HCT116 (cell line): ENCODE measurements around the gene SERTM1. TPM values are rescaled to one million over a fixed set of nuclear protein-coding genes. Genes with fewer than 3 reads are reported as not detected.

Experiments
- ATAC-seq: fragments of 200-7000 bp; cut with Tn5 transposase; 2 replicates; pipeline ENCODE4 v1.9.1; 2020; ENCODE audit warnings: mild to moderate bottlenecking, moderate library complexity
- BruUV-seq: library from RNA; stranded (reverse); fragments of 400-500 nt; replicated peaks from 2 replicates; lab custom pipeline; 2021; lab: Mats Ljungman, UMichigan
- CTCF ChIA-PET: fragments of 300-600 bp; sonication (Branson Sonifier 250); formaldehyde crosslinking; loops from one replicate; lab custom pipeline; 2021; ENCODE audit warnings: antibody characterized with exemption; lab: Charles Lee
- POLR2A ChIA-PET: fragments of 300-600, 350-600 bp; sonication (Branson Sonifier 250); formaldehyde crosslinking; loops from one replicate; lab custom pipeline; 2021; ENCODE audit warnings: antibody characterized with exemption; lab: Charles Lee
- RAD21 ChIA-PET, 2 experiments: fragments of 300-600 bp; sonication (Branson Sonifier 250); formaldehyde crosslinking; loops; one replicate each; lab custom pipeline; 2023; ENCODE audit warnings: low total read pairs in 2 of 2; ENCODE audit not compliant: uncharacterized antibody in 2 of 2, unreplicated experiment in 2 of 2, low non-redundant PET in 1 of 2; lab: Charles Lee
- DNase-seq: peaks from one replicate; pipeline ENCODE4 v3.0.0-alpha.2; 2010; ENCODE audit warnings: low read depth, low spot score
- H2AFZ ChIP-seq: fragments of 200-600 bp; shearing (Covaris generic), sonication (generic); 2 replicates; pipeline ENCODE4 v1.6.1; 2017; ENCODE audit warnings: low read depth, mixed run types, mixed read lengths, antibody characterized with exemption, low read length; ENCODE audit not compliant: poor library complexity, severe bottlenecking
- H3K27ac ChIP-seq: 2 replicates; pipeline ENCODE4 v1.5.1; 2012; ENCODE audit warnings: low read depth, low read length
- H3K27me3 ChIP-seq: fragments of 200-600 bp; sonication (generic); 2 replicates; pipeline ENCODE4 v1.6.1; 2016; ENCODE audit warnings: mixed run types, low read length, mixed read lengths; ENCODE audit not compliant: insufficient read depth
- H3K36me3 ChIP-seq, 2 experiments: fragments of 200-500 bp in 1 of 2; fragments of 200-600 bp in 1 of 2; sonication (Bioruptor generic) in 1 of 2; sonication (generic) in 1 of 2; 2 replicates each; pipeline versions ENCODE4 v1.5.1 to v1.6.1; 2014 to 2016; ENCODE audit warnings: low read length in 2 of 2, inconsistent platforms in 1 of 2, mixed read lengths in 1 of 2, mixed run types in 1 of 2; ENCODE audit not compliant: insufficient read depth in 2 of 2, control insufficient read depth in 1 of 2
- H3K4me1 ChIP-seq, 2 experiments: fragments of 200-600 bp in 1 of 2; sonication (generic) in 1 of 2; 2 replicates each; pipeline versions ENCODE4 v1.5.1 to v1.6.1; 2012 to 2017; ENCODE audit warnings: low read length in 2 of 2, inconsistent platforms in 1 of 2, mild to moderate bottlenecking in 1 of 2, mixed read lengths in 1 of 2, mixed run types in 1 of 2, moderate library complexity in 1 of 2; ENCODE audit not compliant: insufficient read depth in 2 of 2, control insufficient read depth in 1 of 2
- H3K4me2 ChIP-seq: fragments of 200-600 bp; sonication (generic); 2 replicates; pipeline ENCODE4 v1.6.1; 2017; ENCODE audit warnings: mixed run types, low read length, mixed read lengths
- H3K4me3 ChIP-seq, 2 experiments: fragments of 200-600 bp in 1 of 2; sonication (generic) in 1 of 2; replicated peaks in 1 of 2; 2 replicates each; pipeline ENCODE4 v1.5.1; 2011 to 2016; ENCODE audit warnings: low read length in 2 of 2, control low read depth in 1 of 2, low read depth in 1 of 2, mild to moderate bottlenecking in 1 of 2, mixed read lengths in 1 of 2, mixed run types in 1 of 2
- H3K79me2 ChIP-seq: fragments of 200-600 bp; sonication (generic); 2 replicates; pipeline ENCODE4 v1.6.1; 2017; ENCODE audit warnings: mild to moderate bottlenecking, mixed run types, low read length, moderate library complexity, mixed read lengths; ENCODE audit not compliant: insufficient read depth
- H3K9ac ChIP-seq: fragments of 200-600 bp; sonication (generic); 2 replicates; pipeline ENCODE4 v1.6.1; 2016; ENCODE audit warnings: low read length, mixed read lengths
- H3K9me2 ChIP-seq: fragments of 200-600 bp; sonication (generic), shearing (Covaris generic); 2 replicates; pipeline ENCODE4 v1.6.1; 2017; ENCODE audit warnings: mixed run types, mild to moderate bottlenecking, moderate library complexity; ENCODE audit not compliant: insufficient read depth
- H3K9me3 ChIP-seq, 2 experiments: fragments of 200-500 bp in 1 of 2; fragments of 200-600 bp in 1 of 2; sonication (Bioruptor generic) in 1 of 2; sonication (generic) in 1 of 2; 2 replicates each; pipeline ENCODE4 v1.6.1; 2014 to 2017; ENCODE audit warnings: low read length in 2 of 2, mixed read lengths in 2 of 2, inconsistent platforms in 1 of 2, low read depth in 1 of 2, mild to moderate bottlenecking in 1 of 2, mixed run types in 1 of 2, moderate library complexity in 1 of 2; ENCODE audit not compliant: control insufficient read depth in 1 of 2, insufficient read depth in 1 of 2
- H4K20me1 ChIP-seq: fragments of 200-600 bp; sonication (generic), shearing (Covaris generic); 2 replicates; pipeline ENCODE4 v1.6.1; 2017; ENCODE audit warnings: mixed run types, mild to moderate bottlenecking, moderate library complexity; ENCODE audit not compliant: insufficient read depth
- CBX3 ChIP-seq: IDR thresholded peaks from 2 replicates; pipeline ENCODE4 v1.6.1; 2012; ENCODE audit warnings: low read depth
- CEBPB ChIP-seq: IDR thresholded peaks from 2 replicates; pipeline ENCODE4 v1.6.1; 2012; ENCODE audit warnings: low read depth
- ELF1 ChIP-seq: IDR thresholded peaks from 2 replicates; pipeline ENCODE4 v1.6.1; 2012; ENCODE audit warnings: low read depth, borderline replicate concordance
- FOSL1 ChIP-seq: IDR thresholded peaks from 2 replicates; pipeline ENCODE4 v1.6.1; 2012; ENCODE audit warnings: low read depth
- JUND ChIP-seq: IDR thresholded peaks from 2 replicates; pipeline ENCODE4 v1.6.1; 2012
- POLR2AphosphoS5 ChIP-seq: IDR thresholded peaks from 2 replicates; pipeline ENCODE4 v1.6.1; 2011; ENCODE audit warnings: mild to moderate bottlenecking, low read depth, low read length, moderate library complexity
- RAD21 ChIP-seq: IDR thresholded peaks from 2 replicates; pipeline ENCODE4 v1.6.1; 2012; ENCODE audit warnings: low read depth, mild to moderate bottlenecking
- SIN3A ChIP-seq: IDR thresholded peaks from 2 replicates; pipeline ENCODE4 v1.6.1; 2012; ENCODE audit warnings: low read depth
- SP1 ChIP-seq: IDR thresholded peaks from 2 replicates; pipeline ENCODE4 v1.6.1; 2012; ENCODE audit warnings: low read depth
- SRF ChIP-seq: IDR thresholded peaks from 2 replicates; pipeline ENCODE4 v1.6.1; 2012; ENCODE audit warnings: low read depth
- YY1 ChIP-seq: IDR thresholded peaks from 2 replicates; pipeline ENCODE4 v1.6.1; 2011; ENCODE audit warnings: low read length, low read depth, moderate library complexity, mild to moderate bottlenecking; ENCODE audit not compliant: insufficient replicate concordance; ENCODE audit errors: extremely low read depth
- ZFX ChIP-seq: fragments of 450-650 bp; IDR thresholded peaks from 2 replicates; pipeline ENCODE4 v1.6.1; 2017
- ZNF274 ChIP-seq: fragments of 200-500 bp; sonication (Bioruptor generic); IDR thresholded peaks from 2 replicates; pipeline ENCODE4 v1.6.1; 2014; ENCODE audit warnings: mild to moderate bottlenecking, low read depth, low read length, inconsistent platforms
- intact Hi-C: fragments of 100-400 bp; cut with micrococcal nuclease; formaldehyde crosslinking; loops from 2 replicates; pipeline ENCODE4 v1.10.0; 2022
- total RNA-seq: library from RNA; stranded (reverse); gene quantifications from one replicate; pipeline ENCODE4 v1.2.1, GENCODE V29; 2021; ENCODE audit not compliant: unreplicated experiment
- TF ChIP-seq, protein P1 (sequence below): IDR thresholded peaks from 2 replicates; pipeline ENCODE4 v1.6.1; 2012
- TF ChIP-seq, protein P2 (sequence below): IDR thresholded peaks from 2 replicates; pipeline ENCODE4 v1.6.1; 2012
- TF ChIP-seq, protein P3 (sequence below), 3 experiments: fragments of 200-600 bp in 1 of 3; sonication (generic) in 1 of 3; IDR thresholded peaks in 2 of 3; conservative IDR thresholded peaks in 1 of 3; 2 replicates each; pipeline ENCODE4 v1.5.1; 2012 to 2017; ENCODE audit warnings: low read depth in 2 of 3, low read length in 2 of 3, antibody characterized with exemption in 1 of 3, borderline replicate concordance in 1 of 3, control low read depth in 1 of 3, mild to moderate bottlenecking in 1 of 3, mixed read lengths in 1 of 3, mixed run types in 1 of 3, moderate library complexity in 1 of 3; ENCODE audit not compliant: insufficient read depth in 1 of 3
- TF ChIP-seq, protein P4 (sequence below): IDR thresholded peaks from 2 replicates; pipeline ENCODE4 v1.6.1; 2011; ENCODE audit warnings: mild to moderate bottlenecking, low read length, moderate library complexity; ENCODE audit not compliant: insufficient replicate concordance; ENCODE audit errors: extremely low read depth

SERTM1 gene
- total RNA-seq, 1 experiment from 2014 or later: not detected

DNA sequence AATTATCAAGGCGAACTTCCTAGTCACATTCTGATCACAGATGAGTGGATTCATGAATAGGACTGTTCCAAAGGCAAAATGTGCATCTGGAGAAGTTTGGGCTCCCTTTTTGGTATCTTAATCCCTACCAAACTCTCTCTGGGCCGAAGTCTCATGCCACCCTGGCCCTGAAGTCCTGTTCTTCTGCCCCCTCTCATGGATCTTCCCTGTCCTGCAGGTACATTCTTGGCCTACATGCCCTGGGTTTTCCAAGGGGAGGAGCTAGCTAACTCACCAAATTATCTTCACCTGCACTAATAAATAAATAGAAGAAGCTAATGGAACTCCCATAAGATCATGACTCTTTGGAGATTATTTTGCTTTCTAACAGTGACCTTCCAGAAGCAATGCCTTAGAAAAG is 50.3 kb downstream of the SERTM1 start:
- Histone ChIP-seq H3K9ac (no peak overlapping the region), H3K27ac (no peak overlapping the region), H3K4me2 (no peak overlapping the region), H3K9me2 (no peaks in the 10 kb centered on the region), H3K4me3 (no peak overlapping the region), H3K36me3 (no peaks in the 10 kb centered on the region), H3K4me1 (no peaks in the 10 kb centered on the region), H3K27me3 (peaks cover 8% of the 10 kb centered on the region; the same call in 1 of the 2 replicates), H3K9me3 (no peaks in the 10 kb centered on the region), H4K20me1 (no peaks in the 10 kb centered on the region), H3K79me2 (no peaks in the 10 kb centered on the region), H2AFZ (no peak overlapping the region)
- RAD21 ChIA-PET: no interaction called here
- POLR2A ChIA-PET: no interaction called here
- intact Hi-C loops: no loop called here
- DNase-seq (no peak), ATAC-seq (no peak)
- BruUV-seq: no TSS peak
- TF ChIP-seq, protein P1, sequence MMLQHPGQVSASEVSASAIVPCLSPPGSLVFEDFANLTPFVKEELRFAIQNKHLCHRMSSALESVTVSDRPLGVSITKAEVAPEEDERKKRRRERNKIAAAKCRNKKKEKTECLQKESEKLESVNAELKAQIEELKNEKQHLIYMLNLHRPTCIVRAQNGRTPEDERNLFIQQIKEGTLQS: no peak
- TF ChIP-seq FOSL1: no peak
- no peak for TF ChIP-seq CEBPB
- TF ChIP-seq SRF: no peak
- TF ChIP-seq CBX3: no peak
- TF ChIP-seq, protein P2, sequence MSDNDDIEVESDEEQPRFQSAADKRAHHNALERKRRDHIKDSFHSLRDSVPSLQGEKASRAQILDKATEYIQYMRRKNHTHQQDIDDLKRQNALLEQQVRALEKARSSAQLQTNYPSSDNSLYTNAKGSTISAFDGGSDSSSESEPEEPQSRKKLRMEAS: no peak
- CTCF ChIA-PET: interaction anchor here (1.3 kb wide), 1 partner anchor 12 kb away, joined by 3 read pairs; no protein-coding TSS in a partner anchor

DNA sequence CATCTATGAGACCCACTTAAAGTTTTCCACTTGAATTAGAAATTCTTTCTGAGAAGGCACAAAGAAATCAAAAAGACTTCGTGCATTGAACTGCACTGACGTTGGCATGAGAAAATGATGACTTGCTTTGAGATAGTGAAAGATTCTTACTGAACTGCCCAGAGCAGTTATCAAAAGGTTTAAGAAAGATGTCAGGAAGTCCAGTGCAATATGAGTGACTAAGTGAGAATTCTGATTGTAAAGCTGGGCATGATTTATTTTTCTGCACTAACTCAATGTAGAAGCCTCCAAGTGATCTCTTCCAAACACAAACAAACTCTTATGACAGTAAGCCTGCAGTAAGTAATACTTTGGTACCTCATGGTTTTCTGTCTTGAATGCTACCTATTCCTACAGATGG is 52.1 kb downstream of the SERTM1 start:
- Histone ChIP-seq H3K9ac (no peak overlapping the region), H2AFZ (no peak overlapping the region), H3K9me3 (no peaks in the 10 kb centered on the region), H3K9me2 (no peaks in the 10 kb centered on the region), H3K79me2 (no peaks in the 10 kb centered on the region), H3K4me1 (no peaks in the 10 kb centered on the region), H3K4me2 (no peak overlapping the region), H3K27ac (no peak overlapping the region), H3K4me3 (no peak overlapping the region), H3K36me3 (no peaks in the 10 kb centered on the region), H4K20me1 (no peaks in the 10 kb centered on the region), H3K27me3 (peaks cover 2% of the 10 kb centered on the region; the same call in 1 of the 2 replicates)
- ChIA-PET POLR2A (no interaction called here), RAD21 (no interaction called here), CTCF (no interaction called here)
- no TSS peak for BruUV-seq
- ATAC-seq (no peak), DNase-seq (no peak)
- intact Hi-C loops: no loop called here
- no peak for TF ChIP-seq ZNF274
- TF ChIP-seq RAD21: no peak
- TF ChIP-seq, protein P3, sequence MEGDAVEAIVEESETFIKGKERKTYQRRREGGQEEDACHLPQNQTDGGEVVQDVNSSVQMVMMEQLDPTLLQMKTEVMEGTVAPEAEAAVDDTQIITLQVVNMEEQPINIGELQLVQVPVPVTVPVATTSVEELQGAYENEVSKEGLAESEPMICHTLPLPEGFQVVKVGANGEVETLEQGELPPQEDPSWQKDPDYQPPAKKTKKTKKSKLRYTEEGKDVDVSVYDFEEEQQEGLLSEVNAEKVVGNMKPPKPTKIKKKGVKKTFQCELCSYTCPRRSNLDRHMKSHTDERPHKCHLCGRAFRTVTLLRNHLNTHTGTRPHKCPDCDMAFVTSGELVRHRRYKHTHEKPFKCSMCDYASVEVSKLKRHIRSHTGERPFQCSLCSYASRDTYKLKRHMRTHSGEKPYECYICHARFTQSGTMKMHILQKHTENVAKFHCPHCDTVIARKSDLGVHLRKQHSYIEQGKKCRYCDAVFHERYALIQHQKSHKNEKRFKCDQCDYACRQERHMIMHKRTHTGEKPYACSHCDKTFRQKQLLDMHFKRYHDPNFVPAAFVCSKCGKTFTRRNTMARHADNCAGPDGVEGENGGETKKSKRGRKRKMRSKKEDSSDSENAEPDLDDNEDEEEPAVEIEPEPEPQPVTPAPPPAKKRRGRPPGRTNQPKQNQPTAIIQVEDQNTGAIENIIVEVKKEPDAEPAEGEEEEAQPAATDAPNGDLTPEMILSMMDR (IDR thresholded peaks at IDR 0.05 in 2 of 3, conservative IDR thresholded peaks at IDR 0.05 in 1 of 3; ENCODE audit: borderline replicate concordance in 1 of 3, insufficient read depth in 1 of 3, low read depth in 2 of 3, low read length in 2 of 3): no peak
- no peak for TF ChIP-seq CBX3
- no peak for TF ChIP-seq SIN3A
- TF ChIP-seq, protein P4, sequence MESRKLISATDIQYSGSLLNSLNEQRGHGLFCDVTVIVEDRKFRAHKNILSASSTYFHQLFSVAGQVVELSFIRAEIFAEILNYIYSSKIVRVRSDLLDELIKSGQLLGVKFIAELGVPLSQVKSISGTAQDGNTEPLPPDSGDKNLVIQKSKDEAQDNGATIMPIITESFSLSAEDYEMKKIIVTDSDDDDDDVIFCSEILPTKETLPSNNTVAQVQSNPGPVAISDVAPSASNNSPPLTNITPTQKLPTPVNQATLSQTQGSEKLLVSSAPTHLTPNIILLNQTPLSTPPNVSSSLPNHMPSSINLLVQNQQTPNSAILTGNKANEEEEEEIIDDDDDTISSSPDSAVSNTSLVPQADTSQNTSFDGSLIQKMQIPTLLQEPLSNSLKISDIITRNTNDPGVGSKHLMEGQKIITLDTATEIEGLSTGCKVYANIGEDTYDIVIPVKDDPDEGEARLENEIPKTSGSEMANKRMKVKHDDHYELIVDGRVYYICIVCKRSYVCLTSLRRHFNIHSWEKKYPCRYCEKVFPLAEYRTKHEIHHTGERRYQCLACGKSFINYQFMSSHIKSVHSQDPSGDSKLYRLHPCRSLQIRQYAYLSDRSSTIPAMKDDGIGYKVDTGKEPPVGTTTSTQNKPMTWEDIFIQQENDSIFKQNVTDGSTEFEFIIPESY: no peak
- TF ChIP-seq FOSL1: no peak
- TF ChIP-seq ZFX: no peak
- TF ChIP-seq SP1: no peak
- no peak for TF ChIP-seq POLR2AphosphoS5
- TF ChIP-seq, protein P2: no peak
- TF ChIP-seq ELF1: no peak
- TF ChIP-seq CEBPB: no peak
- no peak for TF ChIP-seq YY1
- TF ChIP-seq SRF: no peak
- no peak for TF ChIP-seq JUND
